Caki2 (cell line): Measurements from ENCODE around the gene IFT80. TPM values are rescaled to one million over a fixed set of nuclear protein-coding genes. Genes with fewer than 3 reads are reported as not detected.
"Not testable (repeated sequence)": the region's sequence is repeated elsewhere in the genome, so short reads cannot be mapped to it uniquely, and the experiment has no call there.

Experiments used
- DNase-seq: peaks from one replicate; pipeline ENCODE4 v3.0.0-alpha.2; 2015; ENCODE audit warnings: low read depth
- in situ Hi-C: cut with HindIII; loops from 2 replicates; pipeline ENCODE4 v1.10.0; 2016; ENCODE audit warnings: low sequenced_read_pairs, low pct_unique_long_range_greater_than_20kb, mixed read lengths
- total RNA-seq: library from RNA; depleted of rRNA; stranded (reverse); fragments of >200 nt; shearing (Covaris generic); gene quantifications from 2 replicates; pipeline ENCODE4 v1.2.3, GENCODE V29; 2014; ENCODE audit warnings: low replicate concordance

Gene IFT80
- total RNA-seq, 1 experiment from 2014 or later: 43.1 TPM

- in situ Hi-C loops: no loop called here
Measured at GRCh38 chr3:160373655-160374054, 25.4 kb downstream of the IFT80 start.

GRCh38 chr3:160372780-160373179 is 26.2 kb downstream of the IFT80 start:
- no peak for DNase-seq
- in situ Hi-C loops: no loop called here

More at GRCh38 chr3:160373655-160374054, 25.4 kb downstream of the IFT80 start:
- DNase-seq: no peak

GRCh38 chr3:160370987-160371857 is 27.8 kb downstream of the IFT80 start:
- in situ Hi-C loops: no loop called here
- DNase-seq: no peak

GRCh38 chr3:160369784-160370183 is 29.2 kb downstream of the IFT80 start:
- in situ Hi-C loops: no loop called here
- DNase-seq: no peak

GRCh38 chr3:160368804-160369203 is 30.2 kb downstream of the IFT80 start:
- no peak for DNase-seq
- in situ Hi-C loops: no loop called here

GRCh38 chr3:160365869-160366522 is 33.0 kb downstream of the IFT80 start:
- no peak for DNase-seq
- in situ Hi-C loops: no loop called here

GRCh38 chr3:160362896-160363295 is 36.1 kb downstream of the IFT80 start:
- in situ Hi-C loops: not testable (repeated sequence)

GRCh38 chr3:160355826-160356225 is 43.2 kb downstream of the IFT80 start:
- no peak for DNase-seq
- in situ Hi-C loops: no loop called here

More at GRCh38 chr3:160362896-160363295, 36.1 kb downstream of the IFT80 start:
- DNase-seq: not testable (repeated sequence)

GRCh38 chr3:160346511-160346910 is 52.5 kb downstream of the IFT80 start:
- in situ Hi-C loops: no loop called here

GRCh38 chr3:160343132-160343531 is 55.9 kb downstream of the IFT80 start:
- in situ Hi-C loops: no loop called here
- DNase-seq: no peak

More at GRCh38 chr3:160346511-160346910, 52.5 kb downstream of the IFT80 start:
- DNase-seq: no peak

- in situ Hi-C loops: no loop called here
- no peak for DNase-seq
Measured at GRCh38 chr3:160340351-160340750, 58.7 kb downstream of the IFT80 start.

- DNase-seq: peak; percentile 74
- in situ Hi-C loops: no loop called here
Measured at GRCh38 chr3:160331127-160331937, 67.7 kb downstream of the IFT80 start.

GRCh38 chr3:160330690-160331089 is 68.3 kb downstream of the IFT80 start:
- DNase-seq: no peak

GRCh38 chr3:160330109-160330508 is 68.9 kb downstream of the IFT80 start:
- in situ Hi-C loops: no loop called here
- DNase-seq: no peak

More at GRCh38 chr3:160330690-160331089, 68.3 kb downstream of the IFT80 start:
- in situ Hi-C loops: no loop called here

- in situ Hi-C loops, DNase-seq: not testable (repeated sequence)
Measured at GRCh38 chr3:160326286-160326685, 72.7 kb downstream of the IFT80 start.

- DNase-seq, in situ Hi-C loops: not testable (repeated sequence)
Measured at GRCh38 chr3:160321821-160322220, 77.2 kb downstream of the IFT80 start.

GRCh38 chr3:160319322-160319721 is 79.7 kb downstream of the IFT80 start:
- no peak for DNase-seq
- in situ Hi-C loops: no loop called here

- in situ Hi-C loops: no loop called here
- DNase-seq: no peak
Measured at GRCh38 chr3:160314995-160315394, 84.0 kb downstream of the IFT80 start.
